Left cardiac atrium (tissue), 4 donors: Measurements from ENCODE around the gene AQP7. TPM values are rescaled to one million over a fixed set of nuclear protein-coding genes. Genes with fewer than 3 reads are reported as not detected.

Experiments
- ATAC-seq, 2 donors: fragments of 200-7000 bp; cut with Tn5 transposase; one replicate each; pipeline ENCODE4 v1.9.1; 2020; ENCODE audit warnings: mild to moderate bottlenecking in 2 of 2, moderate library complexity in 2 of 2
- DNase-seq: peaks from one replicate; pipeline ENCODE4 v3.0.0-alpha.2; 2020
- intact Hi-C, 2 donors: fragments of 100-400 bp; cut with DNase I; formaldehyde crosslinking; loops; one replicate each; pipeline versions ENCODE4 v1.14.1 to v1.15.1; 2022 to 2023
- total RNA-seq, 2 donors: library from RNA; stranded (reverse); fragmentation: NEBNext Ultra II Directional; extraction: Animal tissue kit (Norgen Biotek cat#: 25700); gene quantifications; one replicate each; pipeline ENCODE4 v1.2.1, GENCODE V29; 2021
- donor health status: DM: no; HTN: yes; CAD: no.
- donor health status: DM: no; HTN: yes; CAD: no; lungs with severe emphysema.
- donor health status: DM: yes; HTN: yes; CAD: no.
- donor health status: Dilated cardiomyopathy.

AQP7 gene
- total RNA-seq, 2 donors from 2014 or later: 51.8 to 123 TPM

DNA sequence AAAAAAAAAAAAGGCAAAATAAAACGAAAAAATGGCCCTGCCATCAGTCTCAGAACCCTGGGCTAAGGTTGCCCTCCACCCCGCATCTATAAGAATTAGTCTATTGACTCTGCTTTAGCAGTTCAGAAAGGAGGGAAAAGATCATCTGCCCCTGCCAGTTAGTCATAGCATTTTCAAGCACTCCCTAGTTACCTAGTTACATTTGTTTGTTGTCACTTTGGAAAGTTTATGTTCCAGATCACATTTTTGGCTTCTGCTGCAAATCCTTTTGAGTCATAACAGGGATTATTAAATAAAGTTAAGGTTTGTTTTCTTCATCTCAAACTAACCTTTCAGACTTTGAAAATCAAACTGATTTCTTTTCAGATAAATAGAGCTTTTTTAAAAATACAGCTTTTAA is 52.1 kb downstream of the AQP7 start:
- intact Hi-C loops: no loop called here
- ATAC-seq: peak in 1 of 2 donors; percentile 71
- DNase-seq: no peak

GRCh38 chr9:33349743-33350142 is 52.6 kb downstream of the AQP7 start:
- ATAC-seq (no peak), DNase-seq (no peak)
- intact Hi-C loops: no loop called here

DNA sequence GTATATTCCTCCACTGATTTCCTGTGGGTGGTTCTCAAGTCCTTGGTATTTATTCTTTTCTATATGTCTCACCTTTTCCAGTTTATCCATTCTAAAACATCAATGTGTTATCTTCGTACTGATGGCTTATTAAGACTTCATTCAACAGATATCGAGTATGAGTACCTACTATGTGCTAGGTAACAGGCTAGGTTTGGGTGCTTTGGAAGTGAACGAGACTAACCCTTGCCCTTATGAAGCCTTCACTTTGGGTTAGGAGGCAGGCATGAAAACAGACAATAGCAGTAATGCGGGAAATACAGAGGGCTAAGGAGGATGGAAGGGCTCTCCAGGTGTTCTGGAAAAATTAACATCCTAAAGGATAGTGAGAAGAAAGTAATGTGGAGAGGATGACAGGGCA is 53.4 kb downstream of the AQP7 start:
- intact Hi-C loops: no loop called here
- no peak for DNase-seq
- ATAC-seq: no peak

DNA sequence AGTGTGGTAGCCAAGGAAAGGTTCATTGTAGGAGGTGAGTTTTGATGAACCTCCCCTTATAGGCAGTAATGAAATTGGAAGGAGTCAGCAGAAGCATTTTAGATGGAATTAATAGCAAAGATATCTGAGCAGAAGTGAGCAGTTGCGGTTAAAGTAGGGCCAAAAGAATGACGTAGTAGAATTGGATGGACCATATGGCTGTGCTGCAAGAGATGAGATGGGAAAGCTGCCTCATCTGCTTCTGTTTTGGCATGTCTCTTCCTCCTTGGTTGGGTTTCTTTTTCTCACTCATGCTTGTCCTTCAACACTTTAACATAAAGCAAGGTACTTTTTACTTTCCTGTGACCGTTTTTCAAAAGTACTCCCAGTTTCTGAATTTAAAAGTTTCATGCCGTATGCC is 55.8 kb downstream of the AQP7 start:
- DNase-seq: no peak

GRCh38 chr9:33344145-33344544 is 58.2 kb downstream of the AQP7 start:
- no peak for ATAC-seq
- DNase-seq: no peak
- intact Hi-C loops: no loop called here

More for the DNA sequence above, 55.8 kb downstream of the AQP7 start:
- intact Hi-C loops: no loop called here
- no peak for ATAC-seq

DNA sequence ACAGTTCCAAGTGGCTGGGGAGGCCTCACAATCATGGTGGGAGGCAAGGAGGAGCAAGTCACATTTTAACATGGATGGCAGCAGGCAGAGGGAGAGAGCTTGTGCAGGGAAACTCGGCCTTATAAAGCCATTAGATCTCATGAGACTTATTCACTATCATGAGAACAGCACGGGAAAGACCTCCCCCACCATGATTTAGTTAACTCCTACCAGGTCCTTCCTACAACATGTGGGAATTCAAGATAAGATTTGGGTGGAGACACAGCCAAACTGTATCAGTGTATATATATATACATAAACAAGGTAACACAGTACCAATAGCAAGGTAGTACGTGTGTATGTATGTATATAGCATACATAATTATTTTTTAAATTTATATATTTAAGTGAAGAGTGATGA is 61.2 kb downstream of the AQP7 start:
- ATAC-seq (no peak), DNase-seq (no peak)
- intact Hi-C loops: no loop called here

DNA sequence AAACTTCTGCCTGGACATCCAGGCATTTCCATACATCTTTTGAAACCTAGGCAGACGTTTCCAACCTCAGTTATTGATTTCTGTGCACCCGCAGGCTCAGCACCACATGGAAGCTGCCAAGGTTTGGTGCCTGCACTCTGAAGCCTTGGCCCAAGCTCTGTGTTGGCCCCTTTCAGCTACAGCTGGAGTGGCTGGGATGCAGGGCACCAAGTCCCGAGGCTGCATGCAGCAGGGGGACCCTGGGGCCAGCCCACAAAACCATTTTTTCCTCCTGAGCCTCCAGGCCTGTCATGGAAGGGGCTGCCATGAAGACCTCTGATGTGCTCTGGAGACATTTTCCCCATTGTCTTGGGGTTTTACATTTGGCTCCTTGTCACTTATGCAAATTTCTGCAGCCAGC is 62.2 kb downstream of the AQP7 start:
- DNase-seq (no peak), ATAC-seq (no peak)
- intact Hi-C loops: no loop called here

Other genes with a start within 250 kb of the AQP7 start
- gene B4GALT1, start 235.2 kb downstream of the AQP7 start, total RNA-seq: 100 to 1,000 TPM in 1 of 2 donors, 10 to 100 TPM in 1; 49.5 to 107 TPM
- not detected for gene SPINK4, start 162.4 kb downstream of the AQP7 start, total RNA-seq
- gene BAG1, start 137.9 kb downstream of the AQP7 start, total RNA-seq: 100 to 1,000 TPM; 152 to 208 TPM
- gene CHMP5, start 137.5 kb downstream of the AQP7 start, total RNA-seq: 10 to 100 TPM; 45.3 to 45.9 TPM
- 10 to 100 TPM; 23.0 to 35.4 TPM for gene NFX1, start 112.1 kb downstream of the AQP7 start, total RNA-seq
- 10 to 100 TPM; 14.0 to 22.5 TPM for gene AQP3, start 45.0 kb upstream of the AQP7 start, total RNA-seq
- 10 to 100 TPM; 13.9 to 24.9 TPM for gene NOL6, start 71.4 kb upstream of the AQP7 start, total RNA-seq
- 1 to 10 TPM in 1 of 2 donors, not detected in 1; 1.1 TPM for gene ANKRD18B, start 121.7 kb upstream of the AQP7 start, total RNA-seq